Astrocyte (in vitro differentiated cells and primary cell): ENCODE results near the gene CEP20. TPM values are rescaled to one million over a fixed set of nuclear protein-coding genes. Genes with fewer than 3 reads are reported as not detected.
A peak's percentile ranks its signal among the peaks of the same experiment; 100 is the strongest.

ENCODE experiments used
- DNase-seq: peaks from one replicate; pipeline ENCODE4 v3.0.0-alpha.2; 2010; ENCODE audit warnings: low read depth
- FAIRE-seq: peaks from 2 replicates; lab custom pipeline; 2011; peaks lifted over from hg19 to GRCh38; lab: Jason Lieb, UNC
- H2AFZ ChIP-seq: 2 replicates; pipeline ENCODE4 v1.6.0; 2012; ENCODE audit warnings: low read depth, low read length, inconsistent platforms
- H3K27ac ChIP-seq: 2 replicates; pipeline ENCODE4 v1.5.1; 2011; ENCODE audit warnings: low read depth, low read length, inconsistent platforms
- H3K27me3 ChIP-seq: 2 replicates; pipeline ENCODE4 v1.6.0; 2011; ENCODE audit warnings: low read length, inconsistent platforms; ENCODE audit not compliant: insufficient read depth
- H3K36me3 ChIP-seq: 2 replicates; pipeline ENCODE4 v1.5.1; 2011; ENCODE audit warnings: low read length, inconsistent platforms; ENCODE audit not compliant: insufficient read depth
- H3K4me1 ChIP-seq: 2 replicates; pipeline ENCODE4 v1.5.1; 2011; ENCODE audit warnings: low read length, inconsistent platforms; ENCODE audit not compliant: insufficient read depth
- H3K4me2 ChIP-seq: 2 replicates; pipeline ENCODE4 v1.6.0; 2012; ENCODE audit warnings: low read length, inconsistent platforms
- H3K4me3 ChIP-seq: 2 replicates; pipeline ENCODE4 v1.5.1; 2011; ENCODE audit warnings: low read depth, mild to moderate bottlenecking, low read length, inconsistent platforms; ENCODE audit not compliant: insufficient read depth
- H3K79me2 ChIP-seq: 2 replicates; pipeline ENCODE4 v1.6.0; 2012; ENCODE audit warnings: mild to moderate bottlenecking, low read length, inconsistent platforms; ENCODE audit not compliant: insufficient read depth
- H3K9ac ChIP-seq: 2 replicates; pipeline ENCODE4 v1.6.0; 2012; ENCODE audit warnings: mild to moderate bottlenecking, low read length, inconsistent platforms
- H3K9me3 ChIP-seq: 2 replicates; pipeline ENCODE4 v1.5.1; 2012; ENCODE audit warnings: low read depth, mild to moderate bottlenecking, low read length, inconsistent platforms; ENCODE audit not compliant: insufficient read depth
- H4K20me1 ChIP-seq: 2 replicates; pipeline ENCODE4 v1.6.0; 2012; ENCODE audit warnings: low read length, inconsistent platforms; ENCODE audit not compliant: insufficient read depth
- H3K27ac Mint-ChIP-seq: one replicate; pipeline ENCODE4 v1.8.0; 2021; ENCODE audit warnings: mild to moderate bottlenecking, mixed read lengths; ENCODE audit not compliant: unreplicated experiment
- H3K27me3 Mint-ChIP-seq: one replicate; pipeline ENCODE4 v1.8.0; 2021; ENCODE audit warnings: low read depth, mixed read lengths; ENCODE audit not compliant: unreplicated experiment
- H3K36me3 Mint-ChIP-seq: one replicate; pipeline ENCODE4 v1.8.0; 2021; ENCODE audit warnings: low read depth, mixed read lengths; ENCODE audit not compliant: unreplicated experiment
- H3K4me1 Mint-ChIP-seq: one replicate; pipeline ENCODE4 v1.8.0; 2021; ENCODE audit warnings: low read depth, mixed read lengths; ENCODE audit not compliant: unreplicated experiment
- H3K4me3 Mint-ChIP-seq: one replicate; pipeline ENCODE4 v1.8.0; 2021; ENCODE audit warnings: mild to moderate bottlenecking, moderate library complexity, mixed read lengths; ENCODE audit not compliant: unreplicated experiment
- H3K9me3 Mint-ChIP-seq: one replicate; pipeline ENCODE4 v1.8.0; 2021; ENCODE audit warnings: mild to moderate bottlenecking, mixed read lengths; ENCODE audit not compliant: unreplicated experiment
- CTCF ChIP-seq: IDR thresholded peaks from 2 replicates; pipeline ENCODE4 v1.5.1; 2011; ENCODE audit warnings: low read depth, mild to moderate bottlenecking, inconsistent platforms, low read length, moderate library complexity; ENCODE audit not compliant: insufficient read depth
- EZH2 ChIP-seq: IDR thresholded peaks from 2 replicates; pipeline ENCODE4 v1.6.1; 2012; ENCODE audit warnings: mild to moderate bottlenecking, low read length, inconsistent platforms; ENCODE audit not compliant: insufficient read depth
- total RNA-seq: library from RNA; stranded (reverse); gene quantifications from 2 replicates; pipeline ENCODE4 v1.2.1, GENCODE V29; 2021

The CEP20 gene
- total RNA-seq, 1 donor from 2014 or later, result 27.5 TPM

- DNase-seq, result no peak
- Mint-ChIP-seq H3K9me3 (no peaks in the 10 kb centered on the region), H3K27me3 (no peaks in the 10 kb centered on the region), H3K27ac (no peak overlapping the region), H3K4me3 (no peak overlapping the region), H3K4me1 (no peaks in the 10 kb centered on the region), H3K36me3 (peaks cover 3% of the 10 kb centered on the region)
- no peak for FAIRE-seq
- peaks cover 19% of the 10 kb centered on the region for H3K36me3 ChIP-seq
- no peak overlapping the region for H3K9ac ChIP-seq
- no peaks in the 10 kb centered on the region for H3K79me2 ChIP-seq
- H4K20me1 ChIP-seq, result no peaks in the 10 kb centered on the region
- H3K4me3 ChIP-seq, result no peak overlapping the region
- no peak overlapping the region for H3K27ac ChIP-seq
- no peaks in the 10 kb centered on the region for H3K9me3 ChIP-seq
- H3K4me1 ChIP-seq, result no peaks in the 10 kb centered on the region
- no peak overlapping the region for H3K4me2 ChIP-seq
- TF ChIP-seq EZH2, result no peak
- no peak for TF ChIP-seq CTCF
- H3K27me3 ChIP-seq, result no peaks in the 10 kb centered on the region
- no peak overlapping the region for H2AFZ ChIP-seq
Observed at GRCh38 chr16:15864939-15865338, 23.5 kb downstream of the CEP20 start.

DNA sequence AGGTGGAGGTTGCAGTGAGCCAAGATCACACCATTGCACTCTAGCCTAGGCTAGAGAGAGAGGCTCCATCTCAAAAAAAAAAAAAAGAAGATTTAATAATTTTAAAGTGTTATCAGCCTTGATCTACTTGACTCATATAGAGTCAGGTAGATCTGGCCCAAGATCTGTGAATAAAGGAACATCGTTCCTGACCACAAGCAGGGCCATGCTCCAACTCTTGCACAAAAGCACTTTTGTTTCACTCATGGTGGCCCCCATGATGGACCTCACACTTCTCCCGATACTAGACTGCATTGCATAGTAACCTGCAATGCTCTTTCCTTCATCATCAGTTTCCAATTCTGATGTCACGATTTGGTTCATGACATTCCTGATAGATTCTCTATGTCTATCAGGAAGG lies 26.4 kb downstream of the CEP20 start:
- Mint-ChIP-seq H3K36me3 (no peaks in the 10 kb centered on the region), H3K27me3 (peaks cover 8% of the 10 kb centered on the region), H3K9me3 (no peaks in the 10 kb centered on the region), H3K4me3 (no peak overlapping the region), H3K27ac (no peak overlapping the region), H3K4me1 (peaks cover 5% of the 10 kb centered on the region)
- no peak overlapping the region for H2AFZ ChIP-seq
- no peak for TF ChIP-seq CTCF
- TF ChIP-seq EZH2, result no peak
- no peak overlapping the region for H3K4me3 ChIP-seq
- no peak for DNase-seq
- H3K27me3 ChIP-seq, result peaks cover 10% of the 10 kb centered on the region
- H3K4me1 ChIP-seq, result no peaks in the 10 kb centered on the region
- H3K79me2 ChIP-seq, result no peaks in the 10 kb centered on the region
- no peak for FAIRE-seq
- H4K20me1 ChIP-seq, result no peaks in the 10 kb centered on the region
- no peak overlapping the region for H3K4me2 ChIP-seq
- H3K9me3 ChIP-seq, result no peaks in the 10 kb centered on the region
- no peak overlapping the region for H3K27ac ChIP-seq
- peaks cover 6% of the 10 kb centered on the region for H3K36me3 ChIP-seq
- no peak overlapping the region for H3K9ac ChIP-seq

DNA sequence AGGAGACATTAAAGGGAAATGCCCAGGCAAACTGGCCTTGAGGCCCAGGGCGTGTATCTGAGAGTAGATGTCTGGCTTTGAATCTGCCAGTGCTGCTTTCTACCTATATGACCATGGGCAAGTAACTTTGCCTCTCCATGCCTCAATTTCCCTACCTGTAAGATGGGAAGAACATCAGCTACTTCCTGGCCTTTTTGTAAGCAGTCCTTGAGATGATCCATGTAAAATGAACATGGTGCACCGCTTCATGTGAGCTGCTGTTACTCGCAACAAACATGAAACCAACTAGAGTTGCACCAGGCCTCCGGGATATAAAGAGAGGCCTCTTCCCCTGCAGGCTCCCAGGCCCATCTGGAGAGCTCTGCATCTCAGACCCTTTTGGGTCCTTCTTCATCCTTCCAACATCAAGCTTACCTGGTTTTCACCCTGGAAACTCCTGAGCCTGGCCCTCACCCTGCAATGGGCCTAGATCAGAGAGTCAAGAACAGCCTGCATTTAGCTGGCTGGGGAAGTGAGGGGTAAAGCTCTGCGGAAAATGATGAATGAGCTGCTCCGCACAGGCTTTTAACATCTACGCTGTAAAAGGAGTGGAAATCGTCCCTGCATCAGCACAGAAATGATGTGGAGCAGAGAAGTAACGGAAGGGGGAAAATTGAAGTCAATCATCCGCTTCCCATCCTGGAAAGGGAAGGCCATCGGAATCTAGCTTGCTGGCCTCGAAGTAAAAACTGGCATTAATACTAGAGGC lies 29.3 kb downstream of the CEP20 start:
- TF ChIP-seq CTCF (no peak), EZH2 (no peak)
- peaks cover 5% of the 10 kb centered on the region for H3K4me1 Mint-ChIP-seq

More for the DNA sequence above, 29.3 kb downstream of the CEP20 start:
- H3K9me3 ChIP-seq, result no peaks in the 10 kb centered on the region
- no peak overlapping the region for H3K4me2 ChIP-seq
- H3K27me3 Mint-ChIP-seq, result peaks cover 33% of the 10 kb centered on the region
- no peak overlapping the region for H3K27ac Mint-ChIP-seq
- H3K36me3 ChIP-seq, result no peaks in the 10 kb centered on the region
- peaks cover 39% of the 10 kb centered on the region for H3K27me3 ChIP-seq
- no peak overlapping the region for H3K27ac ChIP-seq
- no peak for DNase-seq
- H3K9me3 Mint-ChIP-seq, result no peaks in the 10 kb centered on the region
- no peak overlapping the region for H3K9ac ChIP-seq
- no peaks in the 10 kb centered on the region for H3K4me1 ChIP-seq
- H4K20me1 ChIP-seq, result no peaks in the 10 kb centered on the region
- H3K4me3 Mint-ChIP-seq, result peak overlapping the region; percentile 16
- H3K36me3 Mint-ChIP-seq, result no peaks in the 10 kb centered on the region
- H3K79me2 ChIP-seq, result no peaks in the 10 kb centered on the region
- H2AFZ ChIP-seq, result no peak overlapping the region
- FAIRE-seq, result no peak
- no peak overlapping the region for H3K4me3 ChIP-seq
